ENCODE data around the gene TRIM63.

The TRIM63 gene

DNA sequence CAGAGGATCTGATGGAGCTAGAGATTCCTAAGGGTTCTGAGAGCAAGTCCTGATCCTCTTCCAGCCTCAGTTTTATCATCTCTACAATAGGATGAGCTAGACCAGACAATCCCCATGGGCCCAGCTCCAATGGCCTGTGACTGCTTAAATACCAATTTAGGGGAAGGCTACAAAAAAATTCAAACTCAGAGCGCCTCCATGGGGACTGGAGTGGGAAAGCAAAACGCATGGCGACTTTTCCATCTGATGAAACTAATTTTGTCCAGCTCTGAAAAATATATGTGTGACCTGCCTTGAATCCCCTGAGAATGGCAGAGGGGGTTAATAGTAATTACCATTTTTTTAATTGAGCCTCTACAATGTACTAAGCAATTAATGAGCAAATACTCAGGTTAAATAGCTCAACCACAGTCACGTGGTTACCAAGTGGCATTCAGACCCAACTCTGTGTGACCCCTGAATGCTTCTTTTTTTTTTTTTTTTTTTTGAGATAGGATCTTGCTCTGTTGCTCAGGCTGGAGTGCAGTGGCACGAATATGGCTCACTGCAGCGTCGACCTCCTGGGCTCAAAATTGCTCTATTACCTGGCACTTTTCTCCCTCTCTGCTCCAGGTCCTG lies 37.5 kb downstream of the TRIM63 start:
- TF ChIP-seq, protein P1, sequence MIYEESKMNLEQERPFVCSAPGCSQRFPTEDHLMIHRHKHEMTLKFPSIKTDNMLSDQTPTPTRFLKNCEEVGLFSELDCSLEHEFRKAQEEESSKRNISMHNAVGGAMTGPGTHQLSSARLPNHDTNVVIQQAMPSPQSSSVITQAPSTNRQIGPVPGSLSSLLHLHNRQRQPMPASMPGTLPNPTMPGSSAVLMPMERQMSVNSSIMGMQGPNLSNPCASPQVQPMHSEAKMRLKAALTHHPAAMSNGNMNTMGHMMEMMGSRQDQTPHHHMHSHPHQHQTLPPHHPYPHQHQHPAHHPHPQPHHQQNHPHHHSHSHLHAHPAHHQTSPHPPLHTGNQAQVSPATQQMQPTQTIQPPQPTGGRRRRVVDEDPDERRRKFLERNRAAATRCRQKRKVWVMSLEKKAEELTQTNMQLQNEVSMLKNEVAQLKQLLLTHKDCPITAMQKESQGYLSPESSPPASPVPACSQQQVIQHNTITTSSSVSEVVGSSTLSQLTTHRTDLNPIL (CRISPR knock-in tag; IDR thresholded peaks at IDR 0.05; ENCODE audit: low read depth) = no peak
- TF ChIP-seq GLIS3 (CRISPR knock-in tag; IDR thresholded peaks at IDR 0.05) (no peak), TOX (CRISPR knock-in tag; IDR thresholded peaks at IDR 0.05; ENCODE audit: borderline replicate concordance) (no peak), ZFP30 (CRISPR knock-in tag; IDR thresholded peaks at IDR 0.05) (no peak), ARNTL (CRISPR knock-in tag; IDR thresholded peaks at IDR 0.05; ENCODE audit: borderline replicate concordance, low read depth) (no peak), ZFP3 (CRISPR knock-in tag; IDR thresholded peaks at IDR 0.05) (no peak), ZNF70 (CRISPR knock-in tag; IDR thresholded peaks at IDR 0.05) (no peak), SNAI2 (CRISPR knock-in tag; IDR thresholded peaks at IDR 0.05) (no peak), ZNF565 (CRISPR knock-in tag; conservative IDR thresholded peaks at IDR 0.05; ENCODE audit: low read depth) (no peak), ZC3H10 (CRISPR knock-in tag; IDR thresholded peaks at IDR 0.05) (no peak), RARB (CRISPR knock-in tag; IDR thresholded peaks at IDR 0.05) (no peak)
- TF ChIP-seq, protein P2, sequence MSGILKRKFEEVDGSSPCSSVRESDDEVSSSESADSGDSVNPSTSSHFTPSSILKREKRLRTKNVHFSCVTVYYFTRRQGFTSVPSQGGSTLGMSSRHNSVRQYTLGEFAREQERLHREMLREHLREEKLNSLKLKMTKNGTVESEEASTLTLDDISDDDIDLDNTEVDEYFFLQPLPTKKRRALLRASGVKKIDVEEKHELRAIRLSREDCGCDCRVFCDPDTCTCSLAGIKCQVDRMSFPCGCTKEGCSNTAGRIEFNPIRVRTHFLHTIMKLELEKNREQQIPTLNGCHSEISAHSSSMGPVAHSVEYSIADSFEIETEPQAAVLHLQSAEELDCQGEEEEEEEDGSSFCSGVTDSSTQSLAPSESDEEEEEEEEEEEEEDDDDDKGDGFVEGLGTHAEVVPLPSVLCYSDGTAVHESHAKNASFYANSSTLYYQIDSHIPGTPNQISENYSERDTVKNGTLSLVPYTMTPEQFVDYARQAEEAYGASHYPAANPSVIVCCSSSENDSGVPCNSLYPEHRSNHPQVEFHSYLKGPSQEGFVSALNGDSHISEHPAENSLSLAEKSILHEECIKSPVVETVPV (CRISPR knock-in tag; IDR thresholded peaks at IDR 0.05) = no peak
- TF ChIP-seq, protein P3, sequence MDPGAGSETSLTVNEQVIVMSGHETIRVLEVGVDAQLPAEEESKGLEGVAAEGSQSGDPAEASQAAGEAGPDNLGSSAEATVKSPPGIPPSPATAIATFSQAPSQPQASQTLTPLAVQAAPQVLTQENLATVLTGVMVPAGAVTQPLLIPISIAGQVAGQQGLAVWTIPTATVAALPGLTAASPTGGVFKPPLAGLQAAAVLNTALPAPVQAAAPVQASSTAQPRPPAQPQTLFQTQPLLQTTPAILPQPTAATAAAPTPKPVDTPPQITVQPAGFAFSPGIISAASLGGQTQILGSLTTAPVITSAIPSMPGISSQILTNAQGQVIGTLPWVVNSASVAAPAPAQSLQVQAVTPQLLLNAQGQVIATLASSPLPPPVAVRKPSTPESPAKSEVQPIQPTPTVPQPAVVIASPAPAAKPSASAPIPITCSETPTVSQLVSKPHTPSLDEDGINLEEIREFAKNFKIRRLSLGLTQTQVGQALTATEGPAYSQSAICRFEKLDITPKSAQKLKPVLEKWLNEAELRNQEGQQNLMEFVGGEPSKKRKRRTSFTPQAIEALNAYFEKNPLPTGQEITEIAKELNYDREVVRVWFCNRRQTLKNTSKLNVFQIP (CRISPR knock-in tag; IDR thresholded peaks at IDR 0.05; ENCODE audit: borderline replicate concordance, low read depth) = no peak
- ATAC-seq = no peak

DNA sequence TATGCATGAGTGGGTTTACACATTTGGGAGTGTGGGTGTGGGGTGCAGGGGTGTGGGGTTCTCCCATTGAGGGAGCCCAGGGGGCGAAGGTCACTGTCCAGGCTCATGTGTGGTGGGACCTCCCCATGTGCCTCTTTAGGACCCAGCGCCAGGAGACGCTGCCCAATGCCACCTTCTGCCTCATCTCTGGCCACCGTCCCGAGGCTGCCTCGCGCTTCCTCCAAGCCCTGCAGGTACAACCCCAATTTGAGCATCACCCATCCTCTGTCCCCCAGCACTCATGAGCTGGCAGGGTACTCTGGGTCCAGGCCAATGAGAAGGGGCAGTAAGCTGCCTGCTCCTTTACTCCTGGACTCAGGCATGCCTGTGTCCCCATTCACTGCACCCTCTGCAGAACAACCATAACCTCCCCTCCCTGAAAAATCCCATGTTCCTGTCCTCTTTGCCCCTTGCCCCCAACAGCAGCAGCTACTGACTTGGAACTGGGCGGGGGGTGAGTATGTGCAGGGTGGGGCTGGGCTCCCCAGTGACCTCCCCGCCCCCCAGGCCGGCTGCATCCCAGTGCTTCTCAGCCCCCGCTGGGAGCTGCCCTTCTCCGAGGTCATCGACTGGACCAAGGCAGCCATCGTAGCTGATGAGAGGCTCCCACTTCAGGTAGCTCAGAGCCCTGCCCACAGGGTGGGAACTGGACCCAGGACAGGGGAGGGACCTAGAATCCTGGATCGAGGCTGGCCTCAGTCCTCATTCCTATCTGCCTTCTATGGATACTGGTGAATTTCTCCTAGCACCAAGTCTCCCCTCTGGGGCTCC lies 38.2 kb downstream of the TRIM63 start:
- TF ChIP-seq ARNTL (CRISPR knock-in tag; IDR thresholded peaks at IDR 0.05; ENCODE audit: borderline replicate concordance, low read depth) (no peak), ZFP30 (CRISPR knock-in tag; IDR thresholded peaks at IDR 0.05) (no peak), BACH2 (CRISPR knock-in tag; IDR thresholded peaks at IDR 0.05; ENCODE audit: borderline replicate concordance) (no peak), ZFP3 (CRISPR knock-in tag; IDR thresholded peaks at IDR 0.05) (no peak), TOX (CRISPR knock-in tag; IDR thresholded peaks at IDR 0.05; ENCODE audit: borderline replicate concordance) (no peak), ZNF8 (CRISPR knock-in tag; IDR thresholded peaks at IDR 0.05) (no peak), ZNF565 (CRISPR knock-in tag; conservative IDR thresholded peaks at IDR 0.05; ENCODE audit: low read depth) (no peak), CSDC2 (CRISPR knock-in tag; IDR thresholded peaks at IDR 0.05) (no peak), SNAI2 (CRISPR knock-in tag; IDR thresholded peaks at IDR 0.05) (no peak), PPARA (CRISPR knock-in tag; IDR thresholded peaks at IDR 0.05; ENCODE audit: borderline replicate concordance) (no peak), ZNF70 (CRISPR knock-in tag; IDR thresholded peaks at IDR 0.05) (no peak), ZC3H10 (CRISPR knock-in tag; IDR thresholded peaks at IDR 0.05) (no peak), TCF4 (CRISPR knock-in tag; IDR thresholded peaks at IDR 0.05; ENCODE audit: borderline replicate concordance) (no peak)
- TF ChIP-seq, protein P3 (CRISPR knock-in tag; IDR thresholded peaks at IDR 0.05; ENCODE audit: borderline replicate concordance, low read depth) = no peak
- TF ChIP-seq, protein P4, sequence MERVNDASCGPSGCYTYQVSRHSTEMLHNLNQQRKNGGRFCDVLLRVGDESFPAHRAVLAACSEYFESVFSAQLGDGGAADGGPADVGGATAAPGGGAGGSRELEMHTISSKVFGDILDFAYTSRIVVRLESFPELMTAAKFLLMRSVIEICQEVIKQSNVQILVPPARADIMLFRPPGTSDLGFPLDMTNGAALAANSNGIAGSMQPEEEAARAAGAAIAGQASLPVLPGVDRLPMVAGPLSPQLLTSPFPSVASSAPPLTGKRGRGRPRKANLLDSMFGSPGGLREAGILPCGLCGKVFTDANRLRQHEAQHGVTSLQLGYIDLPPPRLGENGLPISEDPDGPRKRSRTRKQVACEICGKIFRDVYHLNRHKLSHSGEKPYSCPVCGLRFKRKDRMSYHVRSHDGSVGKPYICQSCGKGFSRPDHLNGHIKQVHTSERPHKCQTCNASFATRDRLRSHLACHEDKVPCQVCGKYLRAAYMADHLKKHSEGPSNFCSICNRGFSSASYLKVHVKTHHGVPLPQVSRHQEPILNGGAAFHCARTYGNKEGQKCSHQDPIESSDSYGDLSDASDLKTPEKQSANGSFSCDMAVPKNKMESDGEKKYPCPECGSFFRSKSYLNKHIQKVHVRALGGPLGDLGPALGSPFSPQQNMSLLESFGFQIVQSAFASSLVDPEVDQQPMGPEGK (CRISPR knock-in tag; IDR thresholded peaks at IDR 0.05; ENCODE audit: borderline replicate concordance) = no peak
- TF ChIP-seq, protein P2 (CRISPR knock-in tag; IDR thresholded peaks at IDR 0.05) = no peak

More for the DNA sequence above, 38.2 kb downstream of the TRIM63 start:
- no peak for ATAC-seq

Data from SK-N-SH treated with all-trans-retinoic acid at 6 μM for 48 hours (cell line).